A549 (cell line): ENCODE data around the gene AJUBA. TPM values are rescaled to one million over a fixed set of nuclear protein-coding genes. Genes with fewer than 3 reads are reported as not detected.
"Not testable (repeated sequence)": the region's sequence is repeated elsewhere in the genome, so short reads cannot be mapped to it uniquely, and the experiment has no call there.

Experiments
- ATAC-seq, 2 experiments: fragments of 200-7000 bp in 1 of 2; fragments of >200 bp in 1 of 2; cut with Nextera tagmentation in 1 of 2; cut with Tn5 transposase in 1 of 2; 3 replicates each; pipeline versions ENCODE4 v1.8.0 to v1.9.1; 2018 to 2020; ENCODE audit warnings: mild to moderate bottlenecking in 1 of 2, moderate library complexity in 1 of 2
- CTCF ChIA-PET: fragments of 300-600 bp; sonication (Branson Sonifier 250); formaldehyde crosslinking; extraction: SDS; loops from one replicate; lab custom pipeline; 2021; ENCODE audit warnings: antibody characterized with exemption, inconsistent platforms; lab: Yijun Ruan, JAX
- POLR2A ChIA-PET: fragments of 350-600 bp; formaldehyde crosslinking; extraction: SDS; loops from one replicate; lab custom pipeline; 2021; ENCODE audit warnings: antibody characterized with exemption, inconsistent platforms; lab: Yijun Ruan, JAX
- DNase-seq, 2 experiments: peaks; one replicate each; pipeline versions ENCODE4 v3.0.0 to v3.0.0-alpha.2; 2011 to 2016; ENCODE audit warnings: low read depth in 1 of 2, low spot score in 1 of 2
- FAIRE-seq: peaks from 2 replicates; lab custom pipeline; 2011; peaks lifted over from hg19 to GRCh38; lab: Jason Lieb, UNC
- H3K27ac ChIP-seq, 2 experiments: fragments of >200 bp; sonication (Bioruptor Twin); formaldehyde crosslinking; 3 replicates each; pipeline ENCODE4 v1.5.1; 2016 to 2017
- H3K4me1 ChIP-seq: fragments of >200 bp; sonication (Bioruptor Twin); formaldehyde crosslinking; 3 replicates; pipeline ENCODE4 v1.6.1; 2016
- H3K4me2 ChIP-seq: fragments of >200 bp; sonication (Bioruptor Twin); formaldehyde crosslinking; 3 replicates; pipeline ENCODE4 v1.6.1; 2016
- H3K4me3 ChIP-seq: fragments of >200 bp; sonication (Bioruptor Twin); formaldehyde crosslinking; 3 replicates; pipeline ENCODE4 v1.5.1; 2016
- H3K9me3 ChIP-seq: fragments of >200 bp; sonication (Bioruptor Twin); formaldehyde crosslinking; 3 replicates; pipeline ENCODE4 v1.6.1; 2016
- BCL3 ChIP-seq: fragments of >200 bp; sonication (Bioruptor Twin); formaldehyde crosslinking; IDR thresholded peaks from 3 replicates; pipeline ENCODE4 v1.6.1; 2016
- CBX2 ChIP-seq: fragments of 200-600 bp; sonication (generic); IDR thresholded peaks from 2 replicates; pipeline ENCODE4 v1.6.1; 2016; ENCODE audit warnings: low read depth, mild to moderate bottlenecking, borderline replicate concordance
- CBX8 ChIP-seq: fragments of 200-600 bp; sonication (generic); IDR thresholded peaks from 2 replicates; pipeline ENCODE4 v1.6.1; 2016
- CEBPB ChIP-seq, 2 experiments: fragments of >200 bp in 1 of 2; sonication (Bioruptor Twin) in 1 of 2; formaldehyde crosslinking in 1 of 2; IDR thresholded peaks; 2 replicates each; pipeline ENCODE4 v1.6.1; 2012 to 2016
- EHMT2 ChIP-seq: fragments of 200-600 bp; sonication (generic); IDR thresholded peaks from 2 replicates; pipeline ENCODE4 v1.6.1; 2016; ENCODE audit warnings: antibody characterized with exemption, low read depth, mild to moderate bottlenecking, moderate library complexity
- ELK1 ChIP-seq: fragments of 150-350 bp; IDR thresholded peaks from 2 replicates; pipeline ENCODE4 v1.6.1; 2014; ENCODE audit warnings: low read depth, mild to moderate bottlenecking, low read length
- ESRRA ChIP-seq: fragments of 150-350 bp; IDR thresholded peaks from 2 replicates; pipeline ENCODE4 v1.6.1; 2014; ENCODE audit warnings: mild to moderate bottlenecking, low read length, borderline replicate concordance
- FOSL2 ChIP-seq, 2 experiments: fragments of 450-650 bp in 1 of 2; fragments of >200 bp in 1 of 2; sonication (Bioruptor Twin) in 1 of 2; formaldehyde crosslinking; IDR thresholded peaks; 2 replicates each; pipeline versions ENCODE4 v1.5.0 to v1.6.1; 2016 to 2020; ENCODE audit warnings: mild to moderate bottlenecking in 1 of 2, moderate library complexity in 1 of 2
- FOXS1 ChIP-seq: fragments of 250-450 bp; sonication (Bioruptor Pico); IDR thresholded peaks from 2 replicates; pipeline ENCODE4 v1.5.0; 2020; ENCODE audit warnings: mild to moderate bottlenecking, moderate library complexity
- GATA3 ChIP-seq: IDR thresholded peaks from 2 replicates; pipeline ENCODE4 v1.6.1; 2012; ENCODE audit warnings: borderline replicate concordance
- HES2 ChIP-seq: fragments of >200 bp; sonication (Bioruptor Twin); formaldehyde crosslinking; IDR thresholded peaks from 2 replicates; pipeline ENCODE4 v1.6.1; 2016
- HMGXB4 ChIP-seq: fragments of 250-450 bp; sonication (Bioruptor Pico); IDR thresholded peaks from 2 replicates; pipeline ENCODE4 v1.5.0; 2021; ENCODE audit warnings: mild to moderate bottlenecking, moderate library complexity, borderline replicate concordance
- HOXA7 ChIP-seq: fragments of 250-450 bp; sonication (Bioruptor Pico); IDR thresholded peaks from 2 replicates; pipeline ENCODE4 v1.5.0; 2020; ENCODE audit warnings: mild to moderate bottlenecking, moderate library complexity
- JUN ChIP-seq, 2 experiments: fragments of >200 bp; sonication (Bioruptor Twin); formaldehyde crosslinking; IDR thresholded peaks; 2 replicates in 1 of 2; 3 replicates in 1 of 2; pipeline ENCODE4 v1.6.1; 2016 to 2017
- JUNB ChIP-seq: fragments of >200 bp; sonication (Bioruptor Twin); formaldehyde crosslinking; IDR thresholded peaks from 2 replicates; pipeline ENCODE4 v1.6.1; 2016
- MYC ChIP-seq: IDR thresholded peaks from 2 replicates; pipeline ENCODE4 v1.6.1; 2012; ENCODE audit warnings: mild to moderate bottlenecking, inconsistent platforms, low read length, improper control_type of control experiment, borderline replicate concordance
- NR3C1 ChIP-seq: fragments of >200 bp; sonication (Bioruptor Twin); formaldehyde crosslinking; IDR thresholded peaks from 3 replicates; pipeline ENCODE4 v1.6.1; 2017
- PBX3 ChIP-seq: IDR thresholded peaks from 2 replicates; pipeline ENCODE4 v1.6.1; 2012
- RARB ChIP-seq: fragments of 250-450 bp; sonication (Bioruptor Pico); IDR thresholded peaks from 2 replicates; pipeline ENCODE4 v1.8.0; 2021; ENCODE audit warnings: mild to moderate bottlenecking, moderate library complexity
- RCOR1 ChIP-seq: fragments of 150-350 bp; IDR thresholded peaks from 2 replicates; pipeline ENCODE4 v1.6.1; 2014; ENCODE audit warnings: antibody characterized with exemption, low read length, low read depth
- RNF2 ChIP-seq: fragments of 200-600 bp; sonication (generic); IDR thresholded peaks from 2 replicates; pipeline ENCODE4 v1.6.1; 2016; ENCODE audit warnings: low read depth, mild to moderate bottlenecking, antibody characterized with exemption, moderate library complexity, borderline replicate concordance
- SREBF2 ChIP-seq: fragments of 450-650 bp; IDR thresholded peaks from 2 replicates; pipeline ENCODE4 v1.6.1; 2014; ENCODE audit warnings: mild to moderate bottlenecking, moderate library complexity
- TP53 ChIP-seq: fragments of 250-450 bp; sonication (Bioruptor Pico); IDR thresholded peaks from 2 replicates; pipeline ENCODE4 v1.5.0; 2021; ENCODE audit warnings: mild to moderate bottlenecking, moderate library complexity
- ZC3H11A ChIP-seq: fragments of 450-650 bp; IDR thresholded peaks from 2 replicates; pipeline ENCODE4 v1.6.1; 2014; ENCODE audit warnings: antibody characterized with exemption, mild to moderate bottlenecking
- ZNF302 ChIP-seq: fragments of 250-450 bp; sonication (Bioruptor Pico); IDR thresholded peaks from 2 replicates; pipeline ENCODE4 v1.9.0; 2021; ENCODE audit warnings: inconsistent platforms, mild to moderate bottlenecking, moderate library complexity
- WGBS: methylation state at CpG from one replicate; pipeline ENCODE4 v1.1.6; 2017; ENCODE audit errors: missing lambda C conversion rate; 5-methylcytosine and 5-hydroxymethylcytosine counted together
- polyA plus RNA-seq, 4 experiments: library from polyadenylated mRNA; depleted of rRNA in 3 of 4; stranded (reverse); fragments of >200 nt; fragmentation: RNase III in 1 of 4; extraction: RNeasy Plus Mini Kit Qiagen cat#74134 plus additional on column Dnase treatment in 1 of 4; gene quantifications; 2 replicates in 3 of 4; 3 replicates in 1 of 4; pipeline ENCODE4 v1.2.3, GENCODE V29; 2011 to 2017

Gene AJUBA
- polyA plus RNA-seq, 2 of the 4 experiments (the other 2 are of a cell fraction), result 53.4 to 98.0 TPM

GRCh38 chr14:22955702-22956569 lies 26.4 kb downstream of the AJUBA start:
- ATAC-seq (no peak), FAIRE-seq (no peak), DNase-seq (no peak)
- Histone ChIP-seq H3K9me3 (no peaks in the 10 kb centered on the region), H3K4me3 (peak overlapping the region; percentile 47), H3K4me1 (peaks cover 14% of the 10 kb centered on the region), H3K4me2 (peak overlapping the region; percentile 82), H3K27ac (peak overlapping the region; percentile 88 to 97)
- TF ChIP-seq RCOR1 (no peak), FOSL2 (IDR thresholded peaks at IDR 0.05) (no peak), FOSL2 (CRISPR knock-in tag; IDR thresholded peaks at IDR 0.05) (no peak), PBX3 (no peak), NR3C1 (no peak), BCL3 (no peak), HOXA7 (CRISPR knock-in tag) (no peak), HMGXB4 (no peak), CBX2 (no peak), ELK1 (no peak), MYC (no peak), EHMT2 (no peak), CEBPB (IDR thresholded peaks at IDR 0.05) (no peak), ZC3H11A (no peak), CBX8 (no peak), RARB (CRISPR knock-in tag) (no peak), HES2 (no peak), JUNB (no peak), GATA3 (no peak), FOXS1 (no peak), SREBF2 (no peak)
- 44% methylated on average over 19 of the region's 19 CpGs for WGBS
- ChIA-PET CTCF (interaction anchor here (1.1 to 9.8 kb wide), 11 partner anchors 10 to 113 kb away, joined by 3 to 104 read pairs (median 9); partner anchors contain the start of genes AJUBA and PRMT5), POLR2A (interaction anchor here (0.5 to 2.5 kb wide), 14 partner anchors 7 to 139 kb away, joined by 3 to 26 read pairs (median 5); partner anchors contain the start of genes ACIN1, AJUBA, C14orf119 and PRMT5)

- no peak for FAIRE-seq
- ChIA-PET POLR2A (no interaction called here), CTCF (interaction anchor here (1.2 to 9.8 kb wide), 6 partner anchors 11 to 105 kb away, joined by 3 to 104 read pairs (median 18); partner anchors contain the start of genes AJUBA, CDH24 and PRMT5)
- Histone ChIP-seq H3K9me3 (no peaks in the 10 kb centered on the region), H3K4me2 (no peak overlapping the region), H3K27ac (no peak overlapping the region), H3K4me1 (peaks cover 11% of the 10 kb centered on the region)
- no peak for DNase-seq
- ATAC-seq, result no peak
- TF ChIP-seq ESRRA (no peak), MYC (no peak), ZNF302 (CRISPR knock-in tag) (no peak), HES2 (no peak), RNF2 (no peak), JUN (IDR thresholded peaks at IDR 0.05) (no peak), TP53 (CRISPR knock-in tag) (no peak)
- TF ChIP-seq, all 56 proteins: peak for 0
- H3K4me3 ChIP-seq, result no peak overlapping the region
- WGBS, result 96% methylated on average over 1 of the region's 1 CpG
Observed at GRCh38 chr14:22952418-22952817, 29.9 kb downstream of the AJUBA start.

GRCh38 chr14:22951795-22952194 lies 30.6 kb downstream of the AJUBA start:
- FAIRE-seq, DNase-seq, H3K4me1 ChIP-seq, H3K4me2 ChIP-seq, H3K27ac ChIP-seq, H3K9me3 ChIP-seq, POLR2A ChIA-PET, ATAC-seq, H3K4me3 ChIP-seq: not testable (repeated sequence)
- WGBS, result 94% methylated on average over 8 of the region's 8 CpGs
- CTCF ChIA-PET, result interaction anchor here (0.8 to 9.8 kb wide), 11 partner anchors 10 to 106 kb away, joined by 3 to 104 read pairs (median 5); partner anchors contain the start of genes AJUBA, CDH24 and PRMT5
